ENCODE measurements around the gene CDC40.

CDC40 gene

GRCh38 chr6:110201151-110201884 lies 21.1 kb downstream of the CDC40 start:
- Histone ChIP-seq H2AFZ (ENCODE audit: low read depth) (no peak overlapping the region), H4K20me1 (ENCODE audit: insufficient read depth) (no peaks in the 10 kb centered on the region), H3K4me2 (no peak overlapping the region), H3K79me2 (ENCODE audit: insufficient read depth, low read depth) (no peaks in the 10 kb centered on the region), H3K4me1 (ENCODE audit: low read depth, poor library complexity, severe bottlenecking) (no peaks in the 10 kb centered on the region), H3K9ac (no peak overlapping the region), H3K4me3 (IDR thresholded peaks at IDR 0.05; ENCODE audit: insufficient read depth, low read depth, low read length) (no peak overlapping the region), H3K27ac (no peak overlapping the region), H3K27me3 (ENCODE audit: insufficient read depth, low read depth) (no peaks in the 10 kb centered on the region), H3K36me3 (ENCODE audit: insufficient read depth) (no peaks in the 10 kb centered on the region)
- no peak for TF ChIP-seq CTCF (conservative IDR thresholded peaks at IDR 0.05; ENCODE audit: low read depth, low read length)

GRCh38 chr6:110207652-110208051 lies 27.4 kb downstream of the CDC40 start:
- TF ChIP-seq CTCF (conservative IDR thresholded peaks at IDR 0.05; ENCODE audit: low read depth, low read length): no peak
- no peaks in the 10 kb centered on the region for H3K4me1 ChIP-seq (ENCODE audit: low read depth, poor library complexity, severe bottlenecking)
- no peaks in the 10 kb centered on the region for H3K79me2 ChIP-seq (ENCODE audit: insufficient read depth, low read depth)
- H3K9ac ChIP-seq: no peak overlapping the region
- H3K4me2 ChIP-seq: no peak overlapping the region
- no peak overlapping the region for H3K4me3 ChIP-seq (IDR thresholded peaks at IDR 0.05; ENCODE audit: insufficient read depth, low read depth, low read length)
- no peaks in the 10 kb centered on the region for H4K20me1 ChIP-seq (ENCODE audit: insufficient read depth)
- no peak overlapping the region for H2AFZ ChIP-seq (ENCODE audit: low read depth)
- H3K27ac ChIP-seq: no peak overlapping the region
- no peaks in the 10 kb centered on the region for H3K36me3 ChIP-seq (ENCODE audit: insufficient read depth)
- no peaks in the 10 kb centered on the region for H3K27me3 ChIP-seq (ENCODE audit: insufficient read depth, low read depth)

- no peaks in the 10 kb centered on the region for H3K79me2 ChIP-seq (ENCODE audit: insufficient read depth, low read depth)
- H3K9ac ChIP-seq: no peak overlapping the region
- no peak overlapping the region for H2AFZ ChIP-seq (ENCODE audit: low read depth)
- no peak overlapping the region for H3K4me3 ChIP-seq (IDR thresholded peaks at IDR 0.05; ENCODE audit: insufficient read depth, low read depth, low read length)
- H3K36me3 ChIP-seq (ENCODE audit: insufficient read depth): no peaks in the 10 kb centered on the region
- H3K4me1 ChIP-seq (ENCODE audit: low read depth, poor library complexity, severe bottlenecking): no peaks in the 10 kb centered on the region
- no peaks in the 10 kb centered on the region for H4K20me1 ChIP-seq (ENCODE audit: insufficient read depth)
- no peaks in the 10 kb centered on the region for H3K27me3 ChIP-seq (ENCODE audit: insufficient read depth, low read depth)
- H3K4me2 ChIP-seq: no peak overlapping the region
- no peak for TF ChIP-seq CTCF (conservative IDR thresholded peaks at IDR 0.05; ENCODE audit: low read depth, low read length)
- no peak overlapping the region for H3K27ac ChIP-seq
Observed at GRCh38 chr6:110211753-110212152, 31.5 kb downstream of the CDC40 start.

- Histone ChIP-seq H4K20me1 (ENCODE audit: insufficient read depth) (no peaks in the 10 kb centered on the region), H3K4me1 (ENCODE audit: low read depth, poor library complexity, severe bottlenecking) (no peaks in the 10 kb centered on the region), H3K4me2 (no peak overlapping the region), H3K27me3 (ENCODE audit: insufficient read depth, low read depth) (no peaks in the 10 kb centered on the region), H3K27ac (no peak overlapping the region), H3K9ac (no peak overlapping the region), H3K36me3 (ENCODE audit: insufficient read depth) (no peaks in the 10 kb centered on the region), H3K79me2 (ENCODE audit: insufficient read depth, low read depth) (no peaks in the 10 kb centered on the region), H3K4me3 (IDR thresholded peaks at IDR 0.05; ENCODE audit: insufficient read depth, low read depth, low read length) (no peak overlapping the region), H2AFZ (ENCODE audit: low read depth) (no peak overlapping the region)
- TF ChIP-seq CTCF (conservative IDR thresholded peaks at IDR 0.05; ENCODE audit: low read depth, low read length): no peak
Observed at GRCh38 chr6:110214338-110214737, 34.1 kb downstream of the CDC40 start.

All from KMS-11 (cell line).